HepG2 (cell line): ENCODE data around the gene ABCC10. TPM values are rescaled to one million over a fixed set of nuclear protein-coding genes. Genes with fewer than 3 reads are reported as not detected.
A peak's percentile ranks its signal among the peaks of the same experiment; 100 is the strongest.

Source experiments
- CC2D1A ChIP-seq: sonication (generic); formaldehyde crosslinking; IDR thresholded peaks from 2 replicates; pipeline ENCODE4 v1.8.1; 2023; ENCODE audit warnings: mild to moderate bottlenecking, missing genetic modification reagents
- ERF ChIP-seq: IDR thresholded peaks from 2 replicates; pipeline ENCODE4 v1.6.1; 2018; ENCODE audit warnings: missing biosample characterization, missing genetic modification reagents
- FOSL1 ChIP-seq: sonication (generic); formaldehyde crosslinking; IDR thresholded peaks from 2 replicates; pipeline ENCODE4 v1.9.0; 2021; ENCODE audit warnings: missing genetic modification reagents, borderline replicate concordance
- GMEB1 ChIP-seq: sonication (generic); formaldehyde crosslinking; IDR thresholded peaks from 2 replicates; pipeline ENCODE4 v1.5.1; 2020; ENCODE audit warnings: missing genetic modification reagents, mild to moderate bottlenecking, borderline replicate concordance
- HMGXB4 ChIP-seq, 2 experiments: sonication (generic) in 1 of 2; formaldehyde crosslinking in 1 of 2; IDR thresholded peaks; 2 replicates each; pipeline versions ENCODE4 v1.4.0 to v1.6.1; 2018 to 2020; ENCODE audit warnings: missing genetic modification reagents in 2 of 2, borderline replicate concordance in 1 of 2, low read depth in 1 of 2, mild to moderate bottlenecking in 1 of 2, missing biosample characterization in 1 of 2
- LCORL ChIP-seq, 2 experiments: fragments of 450-650 bp in 1 of 2; sonication (generic) in 1 of 2; formaldehyde crosslinking in 1 of 2; IDR thresholded peaks; 2 replicates each; pipeline versions ENCODE4 v1.5.0 to v1.6.1; 2017 to 2020; ENCODE audit warnings: antibody characterized with exemption in 1 of 2, missing genetic modification reagents in 1 of 2
- NR2C2 ChIP-seq: sonication (generic); formaldehyde crosslinking; IDR thresholded peaks from 2 replicates; pipeline ENCODE4 v1.4.0; 2020; ENCODE audit warnings: missing genetic modification reagents, mild to moderate bottlenecking, moderate library complexity, borderline replicate concordance
- SMAD1 ChIP-seq: sonication (generic); formaldehyde crosslinking; IDR thresholded peaks from 2 replicates; pipeline ENCODE4 v1.4.0; 2020; ENCODE audit warnings: missing genetic modification reagents, low read depth, mild to moderate bottlenecking, borderline replicate concordance
- SMAD3 ChIP-seq: sonication (generic); formaldehyde crosslinking; IDR thresholded peaks from 2 replicates; pipeline ENCODE4 v1.4.0; 2020; ENCODE audit warnings: missing genetic modification reagents
- SOX6 ChIP-seq, 2 experiments: fragments of 450-650 bp in 1 of 2; sonication (generic) in 1 of 2; formaldehyde crosslinking in 1 of 2; IDR thresholded peaks; 2 replicates each; pipeline versions ENCODE4 v1.4.0 to v1.6.1; 2017 to 2020; ENCODE audit warnings: antibody characterized with exemption in 1 of 2, mild to moderate bottlenecking in 1 of 2, missing genetic modification reagents in 1 of 2
- UBTF ChIP-seq: sonication (generic); formaldehyde crosslinking; IDR thresholded peaks from 2 replicates; pipeline ENCODE4 v1.4.0; 2020; ENCODE audit warnings: mild to moderate bottlenecking, missing genetic modification reagents
- ZBTB33 ChIP-seq: sonication (generic); formaldehyde crosslinking; IDR thresholded peaks from 2 replicates; pipeline ENCODE4 v1.4.0; 2020; ENCODE audit warnings: missing genetic modification reagents
- ZKSCAN1 ChIP-seq: fragments of 150-350 bp; IDR thresholded peaks from 2 replicates; pipeline ENCODE4 v1.6.1; 2014; ENCODE audit warnings: low read length
- ZMYM3 ChIP-seq: sonication (generic); formaldehyde crosslinking; IDR thresholded peaks from 2 replicates; pipeline ENCODE4 v1.5.1; 2020; ENCODE audit warnings: mild to moderate bottlenecking, missing genetic modification reagents
- ZMYM4 ChIP-seq: sonication (generic); formaldehyde crosslinking; IDR thresholded peaks from 2 replicates; pipeline ENCODE4 v1.8.1; 2023; ENCODE audit warnings: mild to moderate bottlenecking, missing genetic modification reagents
- ZNF124 ChIP-seq: sonication (generic); formaldehyde crosslinking; IDR thresholded peaks from 2 replicates; pipeline ENCODE4 v1.4.0; 2020; ENCODE audit warnings: missing genetic modification reagents
- ZNF431 ChIP-seq: sonication (generic); formaldehyde crosslinking; IDR thresholded peaks from 2 replicates; pipeline ENCODE4 v1.9.0; 2022; ENCODE audit warnings: missing genetic modification reagents, low read depth, mild to moderate bottlenecking, borderline replicate concordance
- ZNF547 ChIP-seq: sonication (generic); formaldehyde crosslinking; IDR thresholded peaks from 2 replicates; pipeline ENCODE4 v1.5.1; 2020; ENCODE audit warnings: mild to moderate bottlenecking, missing genetic modification reagents
- ZNF576 ChIP-seq: sonication (generic); formaldehyde crosslinking; IDR thresholded peaks from 2 replicates; pipeline ENCODE4 v1.4.0; 2020; ENCODE audit warnings: mild to moderate bottlenecking, missing genetic modification reagents
- ZNF772 ChIP-seq: sonication (generic); formaldehyde crosslinking; IDR thresholded peaks from 2 replicates; pipeline ENCODE4 v1.5.0; 2020; ENCODE audit warnings: mild to moderate bottlenecking, missing genetic modification reagents
- ZNF792 ChIP-seq: IDR thresholded peaks from 2 replicates; pipeline ENCODE4 v1.6.1; 2016
- ZNF841 ChIP-seq: sonication (generic); formaldehyde crosslinking; IDR thresholded peaks from 2 replicates; pipeline ENCODE4 v1.8.1; 2023; ENCODE audit warnings: missing genetic modification reagents, borderline replicate concordance
- polyA plus RNA-seq, 8 experiments: library from polyadenylated mRNA; depleted of rRNA in 3 of 8; stranded (reverse) in 7 of 8; unstranded in 1 of 8; fragments of >200 nt; fragmentation: Illumina TruSeq in 4 of 8; extraction: Trizol in 4 of 8; gene quantifications; 2 replicates each; pipeline versions ENCODE4 v1.2.1 to v1.2.3, GENCODE V29; 2011 to 2016; ENCODE audit warnings: low read depth in 4 of 8, missing spikeins in 1 of 8, mixed read lengths in 1 of 8; ENCODE audit not compliant: insufficient read depth in 1 of 8
- total RNA-seq, 5 experiments: library from RNA; depleted of rRNA; stranded (reverse); fragments of >200 nt; fragmentation: Illumina TruSeq; extraction: Trizol; gene quantifications; 2 replicates each; pipeline ENCODE4 v1.2.3, GENCODE V29; 2016; ENCODE audit warnings: low read depth in 1 of 5

ABCC10 gene
- total and polyA plus RNA-seq, 2 of the 13 experiments (the other 11 are each of a cell fraction or from before 2014, with no cell fraction given), result 16.0 to 24.3 TPM

- TF ChIP-seq ZNF124 (CRISPR knock-in tag), result 0 out of 2 replicates have a peak, but pooled peaks have one; percentile 5
- no peak; the same call in 1 of the 2 replicates for TF ChIP-seq ERF
- TF ChIP-seq ZNF547 (CRISPR knock-in tag), result peak; percentile 73; the same call in 1 of the 2 replicates
- no peak for TF ChIP-seq ZNF841 (CRISPR knock-in tag)
- no peak for TF ChIP-seq ZMYM4 (CRISPR knock-in tag)
- TF ChIP-seq ZNF792, result no peak
- no peak for TF ChIP-seq ZNF576
- no peak for TF ChIP-seq ZNF772
- no peak for TF ChIP-seq SMAD1 (CRISPR knock-in tag)
- no peak for TF ChIP-seq CC2D1A (CRISPR knock-in tag)
- TF ChIP-seq NR2C2 (CRISPR knock-in tag), result no peak
- no peak for TF ChIP-seq ZBTB33 (CRISPR knock-in tag)
- TF ChIP-seq LCORL (IDR thresholded peaks at IDR 0.05), result no peak
- TF ChIP-seq LCORL (CRISPR knock-in tag; IDR thresholded peaks at IDR 0.05), result no peak
- TF ChIP-seq ZMYM3 (CRISPR knock-in tag), result no peak
- TF ChIP-seq ZNF431 (CRISPR knock-in tag), result no peak
- TF ChIP-seq HMGXB4 (CRISPR knock-in tag; IDR thresholded peaks at IDR 0.05; ENCODE audit: borderline replicate concordance in 1 of 2, low read depth in 1 of 2), result peak in 1 of 2 experiments; percentile 17; a peak in 1 of 4 replicates
- no peak for TF ChIP-seq SMAD3 (CRISPR knock-in tag)
- TF ChIP-seq FOSL1, result no peak
- TF ChIP-seq UBTF (CRISPR knock-in tag), result no peak
- no peak for TF ChIP-seq SOX6 (IDR thresholded peaks at IDR 0.05)
- TF ChIP-seq SOX6 (CRISPR knock-in tag; IDR thresholded peaks at IDR 0.05), result 0 out of 2 replicates have a peak, but pooled peaks have one; percentile 2
- 0 out of 2 replicates have a peak, but pooled peaks have one; percentile 22 for TF ChIP-seq GMEB1 (CRISPR knock-in tag)
- no peak for TF ChIP-seq ZKSCAN1
Observed at GRCh38 chr6:43494321-43494720, 67.0 kb downstream of the ABCC10 start (continued).
